GM23248 (cell line): ENCODE data around the gene UTP4.

Experiments used
- EZH2 ChIP-seq: fragments of 200-600 bp; sonication (generic); IDR thresholded peaks from 2 replicates; pipeline ENCODE4 v1.6.1; 2018; ENCODE audit warnings: antibody characterized with exemption, mild to moderate bottlenecking; ENCODE audit not compliant: insufficient read depth, poor library complexity, severe bottlenecking
- EZH2phosphoT487 ChIP-seq: fragments of 200-600 bp; sonication (generic); IDR thresholded peaks from 2 replicates; pipeline ENCODE4 v1.6.1; 2018; ENCODE audit warnings: antibody characterized with exemption, moderate library complexity, mild to moderate bottlenecking, low read depth; ENCODE audit not compliant: insufficient read depth

DNA sequence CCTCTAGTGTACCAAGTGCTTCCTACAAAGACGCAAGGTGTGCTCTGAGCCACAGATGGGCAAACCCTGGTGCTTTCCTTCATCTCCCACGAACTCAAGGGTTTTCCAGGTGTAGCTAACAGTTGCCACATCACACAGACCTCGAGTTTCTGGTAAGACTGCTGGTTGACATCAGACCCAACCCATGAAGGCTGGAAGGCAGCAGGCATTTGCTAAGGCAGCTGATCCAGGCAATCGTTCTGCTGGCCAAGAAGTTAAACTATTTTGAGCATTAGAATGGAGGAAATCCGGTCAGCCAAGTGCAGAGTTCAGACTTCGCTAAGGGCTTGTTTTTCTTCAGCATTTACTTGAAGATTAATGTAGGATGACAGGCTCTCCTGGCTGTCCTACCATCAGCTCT, 15.5 kb upstream of the UTP4 start:
- TF ChIP-seq EZH2 (no peak), EZH2phosphoT487 (no peak)
